RKO (cell line): ENCODE data around the gene CBLN3.
"Not testable (repeated sequence)": the region's sequence is repeated elsewhere in the genome, so short reads cannot be mapped to it uniquely, and the experiment has no call there.

Experiments used
- DNase-seq: peaks from one replicate; pipeline ENCODE4 v3.0.0-alpha.2; 2016; ENCODE audit warnings: low spot score

The CBLN3 gene

DNA sequence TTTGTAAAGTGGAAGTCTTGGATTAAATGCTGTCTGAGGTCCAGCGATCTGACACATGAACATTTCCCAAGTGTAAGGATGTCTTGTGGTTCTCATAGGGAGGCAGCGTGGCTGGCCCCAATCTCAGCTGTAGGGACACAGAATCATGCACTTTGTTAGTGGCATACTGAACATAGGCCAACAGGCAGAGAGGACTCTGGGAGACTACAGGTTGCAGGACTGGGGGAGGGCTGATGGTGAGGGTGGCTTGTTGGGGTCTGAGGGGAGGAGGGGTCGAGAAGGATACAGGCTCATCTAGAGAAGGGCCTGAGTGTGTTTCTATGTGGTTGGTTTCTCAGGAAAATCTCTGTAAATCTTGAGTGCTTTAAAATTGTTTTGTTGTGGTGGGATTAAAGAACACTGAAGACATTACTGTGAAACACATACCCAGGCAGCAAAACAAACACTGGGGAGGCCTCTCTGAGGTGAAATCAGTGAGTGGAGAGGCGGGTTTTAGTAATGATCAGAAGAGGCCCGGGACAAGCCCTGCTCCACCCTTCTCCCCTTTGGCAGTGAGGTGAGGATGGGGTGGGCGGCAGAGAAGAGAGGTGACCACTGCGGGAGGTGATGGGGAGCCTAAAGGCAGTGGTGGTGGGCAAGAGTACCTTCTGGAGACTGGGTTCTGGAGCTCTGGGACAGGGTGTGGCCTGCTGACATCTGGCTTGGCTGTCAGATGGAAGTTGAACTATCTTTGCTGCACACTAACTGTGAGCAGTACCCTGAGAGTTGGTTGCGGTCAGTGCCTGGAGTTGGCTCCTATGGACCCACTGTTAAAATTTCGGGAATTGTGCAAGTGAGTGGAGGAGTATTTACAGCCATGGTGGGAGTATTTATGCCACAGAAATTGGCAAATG lies 27.4 kb downstream of the CBLN3 start:
- no peak for DNase-seq

DNA sequence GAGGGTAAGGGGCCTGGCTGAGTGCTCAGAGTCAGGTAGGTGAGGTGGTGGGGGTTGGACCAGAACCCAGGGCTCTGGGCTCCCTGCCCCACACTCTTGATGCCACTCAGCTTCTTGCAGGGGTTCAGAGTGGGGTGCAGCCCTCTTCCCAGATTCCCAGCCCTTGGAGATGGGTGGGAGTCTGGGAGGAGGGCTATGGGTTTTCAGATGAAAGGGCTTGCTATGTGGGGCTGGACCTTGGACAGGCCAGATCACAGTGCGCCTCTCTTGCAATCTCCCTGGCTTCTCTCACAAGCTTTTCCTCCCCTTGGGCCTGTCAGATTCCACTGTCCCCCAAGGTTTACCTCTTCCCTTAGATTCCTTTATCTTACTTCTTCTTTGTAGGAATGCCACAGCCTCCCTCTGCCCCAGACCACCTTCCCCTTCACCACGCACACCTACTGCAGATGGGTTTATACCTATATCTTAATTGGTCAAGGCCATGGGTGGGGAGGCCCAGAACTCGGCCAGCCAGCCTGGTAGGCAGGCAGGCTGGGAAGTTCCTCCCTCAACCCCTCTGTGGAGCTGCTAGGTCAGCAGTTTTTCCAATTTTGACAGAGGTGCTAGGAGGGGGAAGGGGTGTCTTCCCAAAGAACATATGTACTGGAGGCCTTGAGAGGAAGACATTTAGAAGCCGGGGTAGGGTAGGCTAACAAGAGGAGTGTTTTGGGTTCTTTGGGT lies 29.3 kb downstream of the CBLN3 start:
- no peak for DNase-seq

- DNase-seq = no peak
These were observed 30.0 kb downstream of the CBLN3 start for GRCh38 chr14:24399447-24399822.

- no peak for DNase-seq
These were observed 30.6 kb downstream of the CBLN3 start, which contains the start of gene NYNRIN for GRCh38 chr14:24398653-24399446. Gene NYNRIN (plus strand): TSS chr14:24399003. CDS start chr14:24399247, 244 bp downstream.

DNA sequence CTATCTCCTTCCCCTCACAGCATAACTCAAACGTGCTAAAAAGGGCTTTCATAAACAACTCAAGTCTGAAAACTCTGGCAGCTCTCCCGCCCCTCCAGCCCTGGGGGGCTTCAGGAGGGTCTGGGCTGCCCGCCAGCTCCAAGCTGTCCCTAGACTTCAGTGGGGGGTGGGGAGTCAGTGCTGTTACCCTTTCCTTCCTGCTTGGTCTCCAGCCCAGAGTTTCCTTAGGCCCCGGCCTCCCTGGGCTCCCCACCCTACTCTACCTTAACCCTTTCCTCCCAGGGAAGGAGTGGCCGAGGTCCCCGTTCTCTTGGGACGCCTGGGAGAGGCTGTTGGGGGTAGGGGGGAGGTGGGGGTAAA lies 31.2 kb downstream of the CBLN3 start:
- DNase-seq = no peak

DNA sequence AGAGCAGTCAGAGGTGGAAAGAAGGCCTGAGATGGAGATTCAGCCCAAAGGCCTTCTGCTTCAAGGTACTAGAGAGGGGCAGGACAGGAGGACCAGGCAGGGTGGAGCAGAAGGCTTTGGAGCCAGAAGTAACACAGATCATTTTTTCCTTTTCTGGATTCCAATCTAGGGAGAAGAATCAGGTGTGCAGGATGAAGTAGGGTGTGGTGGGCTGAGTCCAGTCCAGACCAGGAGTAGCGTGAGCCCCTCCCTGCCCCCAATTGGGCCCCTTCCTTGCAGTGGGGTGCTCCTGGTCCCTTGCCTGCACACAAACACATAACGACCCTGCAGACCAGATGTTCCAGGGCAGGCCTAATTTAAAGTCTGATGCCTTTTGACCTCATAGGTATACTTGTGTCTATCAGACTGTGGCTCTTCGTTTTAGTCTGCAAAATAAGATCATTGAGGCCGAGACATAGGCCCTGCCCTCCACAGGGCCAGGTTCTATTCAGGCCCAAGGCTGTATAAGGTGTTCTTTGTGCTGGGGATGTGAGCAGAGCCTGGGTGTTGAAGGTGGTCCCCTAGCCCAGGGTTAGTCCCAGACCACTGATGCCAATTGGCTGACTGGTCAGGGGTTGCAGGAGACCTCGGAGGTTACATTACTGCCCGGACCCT lies 31.7 kb downstream of the CBLN3 start:
- DNase-seq = no peak

- DNase-seq = no peak
These were observed 33.6 kb downstream of the CBLN3 start for GRCh38 chr14:24395609-24396582.

DNA sequence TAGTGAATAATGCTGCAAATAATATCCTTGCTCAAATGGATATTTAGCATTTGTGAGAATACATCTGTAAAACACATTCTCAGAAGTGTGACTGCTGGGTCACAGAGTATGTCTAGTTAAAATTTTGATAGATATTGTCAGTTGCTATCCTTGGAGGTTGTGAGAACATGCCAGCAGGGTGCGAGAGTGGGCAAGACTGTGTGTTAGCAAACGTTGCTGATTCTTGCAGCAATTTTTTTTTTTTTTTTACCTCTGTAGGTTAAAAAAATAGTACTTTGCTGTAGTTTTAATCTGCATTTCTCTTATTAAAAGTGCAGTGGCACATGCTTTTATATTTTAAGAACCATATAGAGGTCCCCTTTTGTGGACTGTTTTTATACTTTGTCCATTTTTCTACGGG lies 35.2 kb downstream of the CBLN3 start:
- DNase-seq = peak; percentile 16

DNA sequence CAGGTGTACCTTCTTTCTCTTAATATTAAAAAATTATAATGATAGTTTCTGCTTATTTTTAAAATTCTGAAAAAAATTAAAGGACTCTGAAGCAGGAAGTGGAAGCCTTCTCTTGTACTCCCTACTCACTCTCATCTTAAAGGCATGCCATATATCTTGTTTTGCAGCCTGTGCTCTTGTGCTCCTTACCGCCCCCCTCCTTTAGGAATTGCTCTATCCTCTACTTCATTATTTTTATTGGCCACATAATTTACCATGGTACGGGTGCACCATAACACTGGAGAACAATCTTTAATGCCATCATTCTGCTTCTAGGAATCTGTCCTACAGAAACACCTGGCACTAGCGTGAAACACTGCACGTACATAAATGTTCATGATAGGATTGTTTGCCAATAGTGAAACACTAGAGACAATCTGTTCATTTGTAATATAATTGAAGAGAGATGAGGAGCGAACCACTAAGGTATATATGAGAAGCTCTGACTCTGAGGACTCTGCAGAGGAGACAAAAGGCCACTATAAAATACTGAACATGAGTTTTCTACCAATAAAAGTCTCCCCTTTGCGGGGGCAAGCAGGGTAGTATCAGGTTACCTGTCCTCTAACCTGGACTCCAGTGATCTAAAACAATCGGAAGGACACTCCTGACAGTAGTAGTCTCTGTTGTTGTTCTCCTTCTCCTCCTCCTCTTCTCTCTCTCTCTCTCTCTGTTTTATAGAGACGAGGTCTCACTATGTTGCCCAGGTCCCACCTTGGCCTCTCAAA lies 37.0 kb downstream of the CBLN3 start:
- DNase-seq = peak; percentile 19

DNA sequence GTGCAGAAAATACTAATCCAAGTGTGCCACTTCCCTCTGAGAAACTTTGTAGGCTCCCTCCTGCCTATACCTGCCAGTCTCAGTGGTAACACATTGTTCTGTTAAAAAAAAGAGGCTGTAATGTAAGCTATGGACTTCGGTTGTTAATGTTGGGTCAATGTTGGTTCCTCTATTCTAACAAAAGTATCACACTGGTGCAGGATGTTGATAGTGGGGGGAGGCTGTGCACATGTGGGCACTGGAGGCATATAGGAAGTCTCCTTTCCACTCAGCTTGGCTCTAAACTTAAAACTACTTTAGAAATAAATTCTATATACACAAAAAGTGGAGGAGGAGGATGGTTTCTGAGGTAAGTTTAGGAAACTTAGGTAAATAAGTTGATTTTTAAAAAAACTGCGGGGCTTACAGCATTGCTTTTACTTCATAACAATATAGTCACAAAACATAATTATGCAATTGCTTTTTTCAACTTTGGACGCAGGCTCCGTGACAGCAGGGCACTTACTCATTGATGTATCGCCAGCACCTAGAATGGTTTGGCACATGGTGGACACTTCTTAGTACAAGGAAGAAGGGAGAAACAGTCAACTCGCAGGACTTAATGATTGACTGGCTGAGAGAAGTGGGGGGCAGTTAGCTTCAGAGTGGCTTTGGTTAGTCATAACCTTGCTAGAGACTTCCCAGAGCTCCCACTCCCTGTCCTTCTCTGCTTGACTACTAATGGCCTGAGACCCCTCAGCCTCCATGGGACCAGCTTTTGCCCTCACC lies 38.6 kb downstream of the CBLN3 start:
- no peak for DNase-seq

DNA sequence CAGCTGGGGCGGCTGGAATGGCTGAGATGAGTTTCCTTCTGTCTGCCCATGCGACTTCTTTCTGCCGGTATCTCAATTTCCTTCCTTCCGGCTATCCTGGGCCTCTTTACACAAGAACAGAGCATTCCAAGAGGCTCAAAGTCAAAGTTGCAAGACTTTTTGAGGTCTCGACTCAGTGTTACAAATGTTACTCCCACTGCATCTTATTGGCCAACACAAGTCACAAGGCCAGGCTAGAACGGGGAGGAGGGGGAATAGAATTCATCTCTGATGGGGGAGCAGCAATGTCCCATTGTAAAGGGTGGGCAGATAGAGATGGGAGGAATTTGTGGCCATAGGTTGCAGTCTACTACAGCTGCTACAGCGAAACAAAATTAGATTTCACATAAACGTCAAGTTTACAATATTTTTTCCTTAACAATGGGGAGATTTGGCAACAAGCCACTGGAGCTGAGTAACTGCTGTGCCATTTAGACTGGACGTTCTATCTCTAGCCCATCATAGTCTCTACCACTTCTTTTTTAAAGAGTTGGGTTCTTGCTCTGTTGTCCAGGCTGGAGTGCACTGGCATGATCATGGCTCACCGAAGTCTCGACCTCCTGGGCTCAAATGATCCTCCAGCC lies 40.1 kb downstream of the CBLN3 start:
- no peak for DNase-seq

- no peak for DNase-seq
These were observed 40.8 kb downstream of the CBLN3 start for GRCh38 chr14:24388474-24389179.

DNA sequence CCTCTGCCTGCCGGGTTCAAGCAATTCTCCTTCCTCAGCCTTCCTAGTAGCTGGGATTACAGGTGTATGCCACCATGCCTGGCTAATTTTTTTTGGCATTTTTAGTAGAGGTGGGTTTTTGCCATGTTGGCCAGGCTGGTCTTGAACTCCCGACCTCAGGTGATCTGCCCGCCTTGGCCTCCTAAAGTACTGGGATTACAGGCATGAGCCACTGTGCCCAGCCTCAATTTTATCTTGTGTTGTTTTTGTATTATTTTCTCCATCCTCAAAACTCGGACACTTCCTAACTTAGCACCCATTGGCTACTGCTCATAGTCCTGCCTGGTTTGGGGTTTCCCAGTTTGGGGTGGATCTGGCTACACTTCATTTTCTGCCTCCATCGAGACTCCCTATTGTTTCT lies 41.9 kb downstream of the CBLN3 start:
- DNase-seq = not testable (repeated sequence)

- no peak for DNase-seq
These were observed 42.5 kb downstream of the CBLN3 start for GRCh38 chr14:24387009-24387345.

DNA sequence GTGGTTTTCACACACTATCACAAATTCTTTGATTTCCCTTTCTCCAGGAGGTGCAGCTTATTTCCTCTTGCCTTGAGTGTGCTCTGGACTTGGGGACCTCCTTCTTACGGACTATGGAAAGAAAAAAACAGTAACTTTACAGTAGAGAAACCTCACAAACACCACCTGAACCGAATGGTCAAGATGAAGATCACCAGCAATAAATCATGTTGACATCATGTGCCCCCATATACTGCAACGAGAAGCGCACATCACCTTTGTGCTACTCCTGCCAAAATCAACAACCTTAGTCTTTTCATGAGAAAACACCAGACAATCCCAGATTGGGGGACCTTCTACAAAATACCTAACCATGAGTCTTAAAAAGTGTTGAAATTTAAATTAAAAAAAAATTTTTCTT lies 43.9 kb downstream of the CBLN3 start:
- no peak for DNase-seq

DNA sequence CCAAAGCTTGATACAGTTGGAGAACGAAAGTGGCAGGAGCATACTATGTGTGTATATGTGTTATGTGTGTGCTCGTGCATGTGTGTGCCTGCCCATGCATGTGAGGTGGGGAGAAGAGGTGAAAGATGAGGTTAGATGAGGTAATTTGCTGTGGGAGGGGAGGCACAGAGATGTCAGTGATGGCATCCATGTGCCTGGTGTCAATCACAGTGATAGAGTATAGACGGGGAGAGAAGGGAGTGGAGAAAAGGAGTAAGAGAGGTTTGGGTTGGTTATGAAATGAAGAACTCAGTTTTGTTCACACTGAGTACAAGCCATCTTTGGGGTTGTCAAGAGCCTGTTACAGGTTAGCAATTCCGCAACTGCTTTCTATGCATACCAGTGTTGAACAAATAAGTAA lies 45.3 kb downstream of the CBLN3 start:
- no peak for DNase-seq

DNA sequence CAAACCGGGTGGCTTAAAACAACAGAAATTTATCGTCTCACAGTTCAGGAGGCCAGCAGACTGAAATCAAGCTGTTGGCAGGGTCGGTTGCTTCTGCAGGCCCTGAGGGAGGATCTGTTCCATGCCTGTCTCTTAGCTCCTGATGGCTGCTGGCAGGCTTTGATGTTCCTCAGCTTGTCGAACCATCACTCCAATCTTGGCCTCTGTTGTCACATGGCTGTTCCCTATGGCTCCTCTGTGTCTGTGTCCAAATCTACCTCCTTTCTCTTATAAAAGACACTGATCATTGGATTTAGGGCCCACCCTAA lies 47.5 kb downstream of the CBLN3 start:
- no peak for DNase-seq

GRCh38 chr14:24381363-24382063 lies 48.0 kb downstream of the CBLN3 start:
- DNase-seq = no peak
